Fibroblast of skin of right quadriceps (primary cell): ENCODE results near the gene SPRR2E.
"Not testable (repeated sequence)": the region's sequence is repeated elsewhere in the genome, so short reads cannot be mapped to it uniquely, and the experiment has no call there.

ENCODE experiments used
- DNase-seq: peaks from one replicate; pipeline ENCODE4 v3.0.0-alpha.2; 2013

Gene SPRR2E

DNA sequence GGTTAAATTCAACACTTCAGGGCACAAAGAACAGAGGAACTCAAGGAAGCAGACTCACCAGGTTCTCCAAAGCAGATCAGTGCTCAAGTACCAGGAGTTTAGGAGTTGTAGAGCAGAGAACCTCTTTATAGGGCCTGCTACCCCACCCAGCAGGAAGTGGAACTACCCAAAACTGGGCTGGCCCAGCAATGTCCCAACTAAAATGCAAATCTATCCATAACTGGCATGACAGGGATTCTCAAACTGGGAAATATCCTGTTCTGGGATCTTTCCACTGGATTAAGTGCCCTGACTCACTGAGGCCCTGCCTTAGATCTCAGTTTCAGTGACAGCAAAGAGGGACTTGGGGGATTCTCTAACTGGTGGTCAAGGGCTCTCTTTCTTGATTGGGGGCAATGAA lies at the start of gene SPRR2E:
Gene SPRR2E, minus strand, starts transcription at position 101 of the 400 bp plus-strand sequence. CDS start 775 bp downstream, outside the sequence.
- DNase-seq, result no peak

DNA sequence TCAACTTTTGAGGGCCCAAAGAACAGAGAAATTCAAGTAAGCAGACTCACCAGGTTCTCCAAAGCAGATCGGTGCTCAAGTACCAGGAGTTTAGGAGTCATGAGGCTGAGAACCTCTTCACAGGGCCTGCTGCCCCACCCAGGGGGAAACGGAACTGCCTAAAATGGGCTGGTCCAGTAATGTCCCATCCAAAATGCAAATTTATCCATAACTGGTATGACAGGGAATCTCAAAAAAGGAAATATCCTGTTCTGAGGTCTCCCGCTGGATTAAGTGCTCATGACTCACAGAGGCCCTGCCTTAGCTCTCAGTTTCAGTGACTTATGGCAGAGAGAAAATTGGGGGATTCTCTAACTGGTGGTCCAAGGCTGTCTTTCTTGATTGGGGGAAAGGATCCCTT lies 47.1 kb upstream of the SPRR2E start:
- DNase-seq, result no peak

DNA sequence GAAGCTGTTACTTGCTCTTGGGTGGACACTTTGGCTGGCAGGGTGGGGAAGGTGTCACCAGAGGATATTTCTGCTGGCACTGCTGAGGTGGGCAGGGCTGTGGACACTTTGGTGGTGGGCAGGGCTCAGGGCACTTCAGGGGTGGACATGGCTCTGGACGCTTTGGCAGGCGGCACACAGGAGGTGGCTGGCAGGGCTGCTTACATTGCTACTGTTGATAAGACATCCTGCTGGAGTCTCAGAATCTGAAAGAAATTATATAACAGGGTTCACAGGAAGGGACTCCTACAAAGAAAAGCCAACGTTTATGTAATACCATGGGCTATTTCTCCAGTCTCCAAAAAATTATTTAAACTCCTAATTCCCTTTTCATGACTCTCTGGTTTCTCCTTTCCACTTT lies 46.2 kb upstream of the SPRR2E start:
- DNase-seq, result no peak

DNA sequence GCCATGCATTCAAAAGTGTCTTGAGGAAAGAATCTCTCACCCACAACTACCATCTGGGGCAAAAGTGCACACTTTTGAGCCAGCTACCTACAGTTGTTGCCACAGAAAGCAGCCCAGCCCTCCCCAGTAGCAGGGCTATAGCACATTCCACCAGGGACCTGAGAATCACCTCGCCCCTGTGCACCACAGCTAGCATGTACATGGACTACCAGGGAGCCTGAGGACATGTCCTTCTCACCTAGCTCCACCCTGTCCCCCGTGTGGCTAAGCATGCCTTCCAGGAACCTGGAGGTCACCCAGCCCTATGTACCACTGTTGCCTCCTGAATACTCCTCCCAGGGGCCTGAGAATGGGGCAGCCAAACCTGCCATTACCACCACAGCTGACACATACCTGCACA lies 39.4 kb upstream of the SPRR2E start:
- DNase-seq, result no peak

DNA sequence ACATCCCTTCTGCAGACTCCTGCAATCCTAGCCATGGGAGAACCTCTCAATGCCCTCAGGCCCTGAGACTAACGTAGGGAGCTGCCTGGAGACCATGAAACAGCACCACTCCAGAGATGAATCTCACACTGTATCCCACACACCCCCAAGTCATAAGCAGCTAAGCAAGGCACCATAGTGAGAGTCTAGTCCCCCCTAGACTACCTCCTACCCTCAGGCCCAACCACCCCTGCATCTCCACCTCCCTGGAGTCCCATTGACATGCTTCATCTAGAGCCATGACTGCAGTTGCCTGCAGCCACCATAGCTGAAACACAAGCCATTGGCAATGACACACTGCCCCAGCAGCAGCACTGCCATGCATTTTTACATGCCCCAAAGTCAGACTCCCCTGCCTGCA lies 38.9 kb upstream of the SPRR2E start:
- no peak for DNase-seq

DNA sequence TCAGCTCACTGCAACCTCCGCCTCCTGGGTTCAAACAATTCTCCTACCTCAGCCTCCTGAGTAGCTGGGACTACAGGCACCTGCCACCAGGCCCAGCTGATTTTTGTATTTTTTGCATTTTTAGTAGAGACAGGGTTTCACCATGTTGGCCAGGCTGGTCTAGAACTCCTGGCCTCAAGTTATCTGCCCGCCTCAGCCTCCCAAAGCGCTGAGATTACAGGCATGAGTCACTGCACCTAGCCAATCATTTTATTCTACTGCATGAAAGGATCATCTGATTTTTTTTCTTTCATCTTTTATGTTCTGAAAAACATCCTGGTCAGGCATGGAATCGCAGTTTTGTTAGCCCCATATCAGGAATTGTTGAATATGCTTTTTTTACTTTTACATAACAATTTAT lies 34.4 kb upstream of the SPRR2E start:
- not testable (repeated sequence) for DNase-seq

DNA sequence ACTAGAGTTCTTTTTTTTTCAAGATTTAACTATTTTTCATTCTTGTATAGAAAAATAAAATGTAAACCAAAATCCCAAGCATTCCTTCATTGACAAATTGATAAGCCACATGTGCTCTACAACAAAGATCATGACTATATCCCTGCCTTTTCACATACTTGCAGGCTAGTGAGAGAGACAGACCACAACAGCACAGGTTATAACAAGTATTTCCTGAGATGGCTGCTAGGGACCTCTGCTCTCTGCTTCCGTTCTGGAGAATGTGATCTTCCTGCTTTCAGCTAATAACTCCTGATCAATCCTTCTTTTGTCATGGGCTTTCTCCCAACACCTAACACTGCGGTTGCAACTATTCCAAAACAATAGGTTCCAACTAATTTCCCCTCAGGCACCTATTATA lies 33.0 kb upstream of the SPRR2E start:
- DNase-seq, result no peak

DNA sequence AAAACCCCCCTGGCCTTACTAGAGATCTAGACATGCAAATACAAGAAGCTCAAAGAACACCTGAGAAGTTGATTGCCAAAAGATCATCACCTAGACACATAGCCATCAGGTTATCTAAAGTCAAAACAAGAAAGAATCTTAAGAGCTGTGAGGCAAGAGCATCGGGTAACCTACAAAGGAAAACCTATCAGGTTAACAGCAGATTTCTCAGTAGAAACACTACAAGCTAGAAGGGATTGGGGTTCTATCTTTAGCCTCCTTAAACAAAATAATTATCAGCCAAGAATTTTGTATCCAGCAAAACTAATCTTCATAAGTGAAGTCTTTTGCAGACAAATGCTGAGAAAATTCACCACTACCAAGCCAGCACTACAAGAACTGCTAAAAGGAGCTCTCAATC lies 31.2 kb upstream of the SPRR2E start:
- DNase-seq, result no peak

DNA sequence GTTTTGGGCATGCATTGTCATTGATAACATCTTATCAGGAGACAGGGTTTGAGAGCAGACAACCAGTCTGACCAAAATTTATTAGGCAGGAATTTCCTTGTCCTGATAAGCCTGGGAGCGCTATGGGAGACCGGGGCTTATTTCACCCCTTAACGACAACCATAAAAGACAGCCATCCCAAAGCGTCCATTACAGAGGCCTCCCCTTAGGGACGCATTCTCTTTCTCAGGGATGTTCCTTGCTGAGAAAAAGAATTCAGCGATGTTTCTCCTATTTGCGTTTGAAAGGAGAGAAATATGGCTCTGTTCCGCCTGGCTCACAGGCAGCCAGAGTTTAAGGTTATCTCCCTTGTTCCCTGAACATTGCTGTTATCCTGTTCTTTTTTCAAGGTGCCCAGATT lies 29.5 kb upstream of the SPRR2E start:
- not testable (repeated sequence) for DNase-seq

DNA sequence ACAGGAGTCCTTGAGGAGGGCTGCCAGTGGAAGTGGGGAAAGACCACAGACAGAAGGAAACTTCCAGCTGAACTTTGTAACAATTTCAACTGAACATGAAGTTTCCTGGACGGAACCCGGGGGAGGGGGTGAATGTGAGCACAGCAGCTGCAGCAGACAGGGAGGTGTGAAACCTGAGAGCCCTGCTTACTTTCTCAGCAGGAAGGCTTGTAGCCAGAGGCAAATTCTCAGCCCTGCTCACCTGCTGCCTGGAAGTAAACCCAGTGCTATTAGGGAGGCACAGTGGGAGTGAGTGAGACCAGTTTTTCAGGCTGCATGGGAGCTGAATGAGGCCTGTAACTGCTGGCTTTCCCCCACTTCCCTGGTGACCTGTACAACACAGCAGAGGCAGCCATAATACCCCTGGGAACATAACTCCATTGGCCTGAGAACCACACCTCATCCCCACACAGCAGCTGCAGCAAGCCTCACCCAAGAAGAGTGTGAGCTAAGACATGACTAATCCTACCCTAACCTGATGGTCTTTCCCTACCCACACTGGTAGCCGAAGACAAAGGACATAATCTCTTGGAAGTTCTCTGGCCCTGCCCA lies 28.6 kb upstream of the SPRR2E start:
- DNase-seq, result no peak

DNA sequence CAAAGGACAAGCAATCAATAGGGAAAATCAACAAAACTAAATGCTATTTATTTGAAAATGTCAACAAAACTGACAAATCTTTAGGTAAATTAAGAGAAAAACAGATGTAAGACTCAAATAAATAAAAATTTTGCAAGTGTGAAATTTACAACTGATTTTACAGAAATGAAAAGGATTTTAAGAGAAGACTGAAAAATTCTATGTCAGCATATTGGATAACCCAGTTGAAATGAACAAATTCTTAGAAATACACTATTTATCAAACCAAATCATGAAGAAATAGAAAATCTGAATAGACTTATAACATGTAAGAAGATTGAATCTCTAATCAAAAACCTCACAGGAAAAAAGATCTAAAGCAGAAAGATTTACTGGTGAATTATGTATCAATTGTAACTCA lies 26.6 kb upstream of the SPRR2E start:
- no peak for DNase-seq

DNA sequence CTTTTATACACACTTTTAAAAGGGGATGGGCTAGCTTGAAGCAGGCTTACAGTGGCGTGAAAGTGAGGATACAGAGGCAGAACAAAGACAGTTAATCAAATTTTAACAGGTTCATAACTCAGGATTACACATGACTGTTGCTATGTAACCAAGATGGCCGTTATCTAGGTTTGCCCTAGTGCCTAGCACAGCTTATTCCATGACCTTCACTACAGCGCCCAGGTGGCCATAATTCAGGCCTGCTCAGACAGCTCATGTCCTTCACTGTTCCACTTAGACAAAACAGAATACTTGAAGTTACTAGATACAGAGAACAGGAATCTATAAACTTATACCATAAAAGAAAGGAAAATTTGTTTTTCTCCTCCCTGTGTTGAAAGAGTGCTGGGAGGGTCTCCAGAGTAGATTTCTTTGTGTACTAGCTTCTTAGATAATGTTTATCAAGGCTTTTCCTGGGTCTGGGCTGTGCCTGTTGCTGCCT lies 25.2 kb upstream of the SPRR2E start:
- no peak for DNase-seq

DNA sequence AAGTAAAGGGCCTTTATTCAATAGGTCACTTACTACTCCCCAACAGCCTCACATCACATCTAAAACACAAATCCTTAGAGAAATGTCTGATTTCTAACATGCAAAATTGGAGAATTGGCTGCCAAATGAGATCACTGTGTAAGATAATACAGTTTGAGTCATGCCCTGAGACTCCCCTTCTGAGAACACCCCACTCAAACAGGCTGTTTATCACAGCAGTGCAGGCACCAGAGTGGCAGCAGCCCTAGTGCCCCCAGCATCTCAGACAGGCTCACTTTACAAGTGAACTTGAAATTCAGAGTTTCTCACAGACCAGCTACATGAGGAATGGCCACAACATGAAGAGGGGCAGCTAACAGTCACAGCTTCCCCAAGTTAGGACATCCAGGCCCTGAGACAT lies 20.9 kb upstream of the SPRR2E start:
- DNase-seq, result not testable (repeated sequence)

DNA sequence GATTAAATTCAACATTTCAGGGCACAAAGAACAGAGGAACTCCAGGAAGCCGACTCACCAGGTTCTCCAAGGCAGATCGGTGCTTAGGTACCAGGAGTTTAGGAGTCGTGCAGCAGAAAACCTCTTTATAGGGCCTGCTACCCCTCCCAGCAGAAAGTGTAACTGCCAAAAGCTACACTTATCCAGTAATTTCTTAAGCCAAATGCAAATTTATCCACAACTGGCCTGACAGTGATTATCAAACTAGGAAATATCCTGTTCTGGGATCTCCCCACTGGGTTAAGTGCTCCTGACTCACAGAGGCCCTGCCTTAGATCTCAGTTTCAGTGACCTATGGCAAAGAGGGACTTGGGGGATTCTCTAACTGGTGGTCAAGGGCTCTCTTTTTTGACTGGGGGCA lies 19.1 kb upstream of the SPRR2E start, which contains the start of gene SPRR2F:
Gene SPRR2F, minus strand, starts transcription at position 101 of the 400 bp plus-strand sequence. CDS start 783 bp downstream, outside the sequence.
- DNase-seq, result no peak

DNA sequence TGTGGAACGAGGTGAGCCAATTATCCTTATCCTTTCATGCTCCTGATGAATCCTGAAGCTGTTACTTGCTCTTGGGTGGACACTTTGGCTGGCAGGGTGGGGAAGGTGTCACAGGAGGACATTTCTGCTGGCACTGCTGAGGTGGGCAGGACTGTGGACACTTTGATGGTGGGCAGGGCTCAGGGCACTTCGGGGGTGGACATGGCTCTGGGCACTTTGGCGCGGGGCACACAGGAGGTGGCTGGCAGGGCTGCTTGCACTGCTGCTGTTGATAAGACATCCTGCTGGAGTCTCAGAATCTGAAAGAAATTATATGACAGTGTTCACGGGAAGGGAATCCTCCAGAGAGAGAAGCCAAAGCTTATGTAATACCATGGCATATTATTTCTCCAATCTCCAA lies 18.1 kb upstream of the SPRR2E start:
- not testable (repeated sequence) for DNase-seq

DNA sequence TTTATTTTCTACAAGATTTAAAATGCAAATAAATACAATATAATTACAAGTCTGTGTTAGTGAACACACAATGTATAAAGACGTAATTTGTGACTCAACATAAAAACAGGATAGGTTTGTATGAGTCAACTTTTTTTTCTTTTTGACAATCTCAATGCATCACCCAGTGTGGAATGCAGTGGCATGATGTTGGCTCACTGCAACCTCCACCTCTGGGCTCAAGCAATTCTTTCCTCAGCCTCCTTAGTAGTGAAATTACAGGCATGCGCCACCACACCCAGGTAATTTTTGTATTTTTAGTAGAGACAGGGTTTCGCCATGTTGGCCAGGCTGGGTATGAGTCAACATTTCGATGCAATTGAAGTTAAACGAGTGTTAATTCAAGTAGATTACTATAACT lies 5.9 kb upstream of the SPRR2E start:
- DNase-seq, result peak; percentile 30

DNA sequence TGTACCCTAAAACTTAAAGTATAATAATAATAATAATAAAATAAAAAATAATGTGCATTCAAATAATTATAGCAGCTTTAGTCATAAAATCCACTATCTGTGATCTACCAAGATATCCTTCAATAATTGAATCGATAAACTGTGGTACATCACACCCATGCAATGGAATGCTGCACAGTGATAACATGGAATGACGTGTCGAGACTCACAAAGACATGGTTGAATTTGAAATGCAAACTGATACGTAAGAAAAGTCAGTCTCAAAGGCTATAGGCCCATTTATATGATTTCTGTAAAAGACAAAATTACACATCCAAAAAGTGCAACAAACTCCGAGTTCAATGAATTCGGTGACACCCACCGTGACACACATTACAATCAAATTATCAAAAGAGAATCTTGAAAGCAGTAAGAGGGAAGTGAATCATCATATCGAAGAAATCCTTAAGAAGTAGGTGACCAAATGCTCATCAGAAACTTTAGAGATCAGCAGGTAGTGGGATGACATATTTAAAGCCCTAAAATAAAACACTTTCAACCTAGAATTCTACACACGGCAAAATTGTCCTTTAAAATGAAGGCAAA lies 5.2 kb upstream of the SPRR2E start:
- DNase-seq, result no peak

DNA sequence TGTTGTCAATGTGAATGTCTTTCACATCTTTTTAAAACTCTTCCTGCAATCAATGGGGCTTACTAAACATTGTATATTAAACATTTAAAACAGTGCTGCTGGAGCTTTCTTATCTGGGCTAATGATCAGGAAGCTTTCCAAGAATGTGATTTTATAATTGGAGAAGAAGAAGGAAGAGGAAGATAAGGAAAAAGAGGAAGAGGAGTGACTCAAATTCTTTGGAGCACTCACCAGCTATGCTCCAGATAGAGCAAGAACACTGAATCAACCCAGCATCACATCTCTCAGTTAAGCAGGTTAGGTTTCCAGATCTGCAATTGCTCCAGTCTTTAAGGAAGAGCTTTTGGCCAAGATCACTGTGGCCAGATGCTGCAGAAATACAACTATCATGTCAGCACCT lies 1.4 kb upstream of the SPRR2E start:
- no peak for DNase-seq

DNA sequence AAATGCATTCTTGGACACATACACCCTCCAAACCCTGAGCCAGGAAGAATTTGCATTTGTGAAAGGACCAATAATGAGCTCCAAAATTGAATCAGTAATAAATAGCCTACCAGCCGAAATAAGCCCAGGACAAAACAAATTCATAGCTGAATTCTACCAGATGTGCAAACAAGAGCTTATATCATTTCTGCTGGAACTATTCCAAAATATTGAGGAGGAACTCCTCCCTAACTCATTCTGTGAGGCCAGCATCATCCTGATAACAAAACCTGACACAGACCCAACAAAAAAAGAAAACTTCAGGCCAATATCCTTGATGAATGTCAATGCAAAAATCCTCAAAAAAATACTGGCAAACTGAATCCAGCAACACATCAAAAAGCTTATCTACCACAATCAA lies 6.7 kb downstream of the SPRR2E start:
- DNase-seq, result no peak

DNA sequence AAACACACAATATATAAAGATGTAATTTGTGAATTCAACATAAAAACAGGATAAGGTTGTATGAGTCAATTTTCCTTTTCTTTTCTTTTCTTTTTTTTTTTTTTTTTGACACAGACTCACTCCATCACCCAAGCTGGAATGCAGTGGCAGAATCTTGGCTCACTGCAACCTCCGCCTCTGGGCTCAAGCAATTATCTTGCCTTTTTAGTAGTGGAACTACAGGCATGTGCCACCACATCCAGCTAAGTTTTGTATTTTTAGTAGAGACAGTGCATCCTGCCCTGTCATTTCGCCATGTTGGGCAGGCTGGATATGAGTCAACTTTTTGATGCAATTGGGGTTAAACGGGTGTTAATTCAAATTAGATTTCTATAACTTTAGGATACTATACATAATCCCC lies 12.6 kb downstream of the SPRR2E start:
- DNase-seq, result no peak

DNA sequence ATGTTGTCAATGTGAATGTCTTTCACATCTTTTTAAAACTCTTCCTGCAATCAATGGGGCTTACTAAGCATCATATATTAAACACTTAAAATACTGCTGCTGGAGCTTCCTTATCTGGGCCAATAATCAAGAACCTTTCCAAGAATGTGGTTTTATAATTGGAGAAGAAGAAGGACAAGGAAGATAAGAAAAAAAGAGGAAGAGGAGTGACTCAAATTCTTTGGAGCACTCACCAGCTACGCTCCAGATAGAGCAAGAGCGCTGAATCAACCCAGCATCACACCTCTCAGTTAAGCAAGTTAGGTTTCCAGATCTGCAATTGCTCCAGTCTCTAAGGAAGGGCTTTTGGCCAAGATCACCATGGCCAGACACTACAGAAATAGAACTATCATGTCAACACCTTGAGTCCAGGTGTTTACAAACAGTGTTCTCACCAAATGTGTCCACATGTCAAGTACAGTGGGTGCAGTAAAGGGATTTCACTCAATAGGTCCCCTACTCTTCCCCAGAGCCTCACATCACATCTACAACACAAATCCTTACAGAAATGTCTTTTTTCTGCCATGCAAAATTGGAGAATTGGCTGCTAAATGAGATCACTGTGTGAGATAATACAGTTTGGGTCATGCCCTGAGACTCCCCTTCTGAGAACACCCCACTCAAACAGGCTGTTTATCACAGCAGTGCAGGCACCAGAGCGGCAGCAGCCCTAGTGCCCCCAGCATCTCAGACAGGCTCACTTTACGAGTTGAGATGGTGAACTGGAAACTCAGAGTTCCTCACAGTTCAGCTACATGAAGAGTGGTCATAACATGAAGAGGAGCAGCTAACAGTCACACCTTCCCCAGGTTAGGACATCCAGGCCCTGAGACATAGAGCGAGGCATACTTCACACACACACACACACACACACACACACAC lies 21.3 kb downstream of the SPRR2E start:
- DNase-seq, result no peak

DNA sequence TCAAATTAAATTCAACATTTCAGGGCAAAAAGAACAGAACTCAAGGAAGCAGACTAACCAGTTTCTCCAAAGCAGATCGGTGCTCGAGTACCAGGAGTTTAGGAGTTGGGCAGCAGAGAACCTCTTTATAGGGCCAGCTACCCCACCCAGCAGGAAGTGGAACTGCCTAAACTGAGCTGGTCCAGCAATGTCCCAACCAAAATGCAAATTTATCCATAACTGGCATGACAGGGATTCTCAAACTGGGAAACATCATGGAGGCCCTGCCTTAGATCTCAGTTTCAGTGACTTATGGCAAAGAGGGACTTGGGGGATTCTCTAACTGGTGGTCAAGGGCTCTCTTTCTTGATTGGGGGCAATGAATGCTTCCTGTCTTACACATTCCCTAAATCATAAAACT lies 22.8 kb downstream of the SPRR2E start, which contains the start of gene SPRR2B:
Gene SPRR2B, minus strand, starts transcription at position 101 of the 400 bp plus-strand sequence. CDS start 772 bp downstream, outside the sequence.
- no peak for DNase-seq

DNA sequence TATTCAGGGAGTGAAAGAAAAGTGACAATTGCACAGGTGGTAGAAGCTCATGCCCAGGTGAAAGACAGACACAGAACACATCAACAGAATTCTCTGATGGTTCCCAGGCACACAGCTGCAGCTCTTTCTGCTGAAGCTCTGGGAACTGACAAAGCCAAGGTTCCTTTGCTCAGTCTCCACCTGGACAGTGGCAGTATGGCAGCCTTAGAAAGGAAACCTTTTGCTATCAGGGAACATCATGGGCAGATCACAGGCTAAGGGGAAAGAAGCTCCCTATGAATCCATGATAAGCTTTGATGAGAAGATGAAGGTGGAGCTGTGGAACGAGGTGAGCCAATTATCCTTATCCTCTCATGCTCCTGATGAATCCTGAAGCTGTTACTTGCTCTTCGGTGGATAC lies 24.1 kb downstream of the SPRR2E start:
- DNase-seq, result no peak
